CD4-positive, alpha-beta T cell (primary cell): ENCODE measurements around the gene P2RX2. TPM values are rescaled to one million over a fixed set of nuclear protein-coding genes. Genes with fewer than 3 reads are reported as not detected.

Source experiments
- ATAC-seq: fragments of 200-7000 bp; cut with Tn5 transposase; one replicate; pipeline ENCODE4 v1.10.0; 2022; ENCODE audit warnings: mild to moderate bottlenecking; ENCODE audit not compliant: poor library complexity
- CTCF ChIA-PET: fragments of 350-600 bp; sonication (Branson Sonifier 250); formaldehyde crosslinking; loops from one replicate; lab custom pipeline; 2021; ENCODE audit warnings: antibody characterized with exemption, inconsistent platforms; lab: Charles Lee
- POLR2A ChIA-PET: fragments of 350-600 bp; sonication (Branson Sonifier 250); formaldehyde crosslinking; loops from one replicate; lab custom pipeline; 2021; ENCODE audit warnings: antibody characterized with exemption, inconsistent platforms; lab: Charles Lee
- DNase-seq, 14 experiments: peaks; one replicate each; pipeline ENCODE4 v3.0.0-alpha.2; 2013 to 2020; ENCODE audit warnings: mixed read lengths in 2 of 14
- H3K27ac ChIP-seq, 2 donors: one replicate each; pipeline versions ENCODE4 v1.5.1 to v1.7.0; 2013; ENCODE audit warnings: low read length in 2 of 2, low read depth in 1 of 2, mild to moderate bottlenecking in 1 of 2
- H3K27me3 ChIP-seq, 2 experiments: 1 replicate in 1 of 2; 2 replicates in 1 of 2; pipeline versions ENCODE4 v1.6.1 to v1.7.0; 2013; ENCODE audit warnings: low read length in 2 of 2, control low read depth in 1 of 2, mild to moderate bottlenecking in 1 of 2, moderate library complexity in 1 of 2; ENCODE audit not compliant: insufficient read depth in 2 of 2, control insufficient read depth in 1 of 2
- H3K36me3 ChIP-seq: one replicate; pipeline ENCODE4 v1.6.1; 2013; ENCODE audit warnings: low read length, control low read depth; ENCODE audit not compliant: insufficient read depth
- H3K4me1 ChIP-seq: one replicate; pipeline ENCODE4 v1.6.1; 2013; ENCODE audit warnings: low read length, control low read depth; ENCODE audit not compliant: insufficient read depth
- H3K4me3 ChIP-seq: one replicate; pipeline ENCODE4 v1.5.1; 2013; ENCODE audit warnings: mild to moderate bottlenecking, low read length, moderate library complexity
- H3K9me3 ChIP-seq, 2 experiments: 1 replicate in 1 of 2; 2 replicates in 1 of 2; pipeline versions ENCODE4 v1.6.1 to v1.7.0; 2013; ENCODE audit warnings: low read length in 2 of 2, mild to moderate bottlenecking in 2 of 2, control low read depth in 1 of 2, moderate library complexity in 1 of 2; ENCODE audit not compliant: control insufficient read depth in 1 of 2, insufficient read depth in 1 of 2
- H3K27ac Mint-ChIP-seq: one replicate; pipeline ENCODE4 v1.8.0; 2020; ENCODE audit warnings: mixed read lengths
- H3K27me3 Mint-ChIP-seq: one replicate; pipeline ENCODE4 v1.8.0; 2021; ENCODE audit warnings: mixed read lengths
- H3K36me3 Mint-ChIP-seq: one replicate; pipeline ENCODE4 v1.8.0; 2021; ENCODE audit warnings: low read depth, mixed read lengths
- H3K4me1 Mint-ChIP-seq: one replicate; pipeline ENCODE4 v1.8.0; 2021; ENCODE audit warnings: low read depth, mixed read lengths
- H3K4me3 Mint-ChIP-seq: one replicate; pipeline ENCODE4 v1.8.0; 2020; ENCODE audit warnings: mild to moderate bottlenecking, mixed read lengths
- H3K9me3 Mint-ChIP-seq: one replicate; pipeline ENCODE4 v1.8.0; 2020; ENCODE audit warnings: mixed read lengths
- intact Hi-C, 2 experiments: fragments of 100-400 bp; cut with DNase I in 1 of 2; cut with micrococcal nuclease in 1 of 2; formaldehyde crosslinking; loops; one replicate each; pipeline versions ENCODE4 v1.15.1 to v1.9.0; 2023 to 2025; cut with DNase I, micrococcal nuclease
- total RNA-seq, 174 experiments: library from RNA in 2 of 174; stranded (reverse) in 2 of 174; gene quantifications; one replicate each; pipeline ENCODE4 v1.2.3 and lab custom pipeline; 2021 to 2026
- TF ChIP-seq, protein P1 (sequence below): fragments of 200-600 bp; IDR thresholded peaks from one replicate; pipeline ENCODE4 v1.8.0; 2022; ENCODE audit warnings: antibody characterized with exemption, mild to moderate bottlenecking

P2RX2 gene
- total RNA-seq, 2 experiments from 2014 or later: not detected

DNA sequence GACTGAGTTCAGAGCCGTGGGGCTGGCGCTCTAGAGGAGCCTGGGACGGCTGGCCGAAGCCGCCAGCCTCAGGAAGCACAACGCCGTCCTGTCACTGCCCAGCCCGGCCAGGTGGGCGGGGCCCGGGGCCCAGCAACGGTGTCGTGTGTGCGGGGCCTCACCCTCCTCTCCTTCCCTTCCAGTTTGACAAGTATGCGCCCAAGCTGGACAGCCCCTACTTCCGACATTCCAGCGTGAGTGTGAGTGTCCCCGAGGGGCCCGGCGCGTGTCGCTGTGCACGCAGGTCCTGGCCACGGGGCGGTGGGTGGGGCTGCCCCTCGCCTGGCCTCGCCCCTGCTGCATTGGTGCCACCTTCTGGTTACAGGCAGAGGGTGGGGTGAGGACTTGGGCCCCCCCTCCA is 46.5 kb upstream of the P2RX2 start:
- peaks cover 35% of the 10 kb centered on the region for H3K36me3 ChIP-seq
- Mint-ChIP-seq H3K36me3 (peaks cover 13% of the 10 kb centered on the region), H3K27me3 (no peaks in the 10 kb centered on the region), H3K4me1 (no peaks in the 10 kb centered on the region), H3K27ac (no peak overlapping the region), H3K4me3 (no peak overlapping the region), H3K9me3 (no peaks in the 10 kb centered on the region)
- intact Hi-C loops: no loop called here
- DNase-seq: no peak
- H3K9me3 ChIP-seq: no peaks in the 10 kb centered on the region
- no peak overlapping the region for H3K27ac ChIP-seq
- no peaks in the 10 kb centered on the region for H3K27me3 ChIP-seq
- ChIA-PET POLR2A (no interaction called here), CTCF (no interaction called here)
- TF ChIP-seq, protein P1, sequence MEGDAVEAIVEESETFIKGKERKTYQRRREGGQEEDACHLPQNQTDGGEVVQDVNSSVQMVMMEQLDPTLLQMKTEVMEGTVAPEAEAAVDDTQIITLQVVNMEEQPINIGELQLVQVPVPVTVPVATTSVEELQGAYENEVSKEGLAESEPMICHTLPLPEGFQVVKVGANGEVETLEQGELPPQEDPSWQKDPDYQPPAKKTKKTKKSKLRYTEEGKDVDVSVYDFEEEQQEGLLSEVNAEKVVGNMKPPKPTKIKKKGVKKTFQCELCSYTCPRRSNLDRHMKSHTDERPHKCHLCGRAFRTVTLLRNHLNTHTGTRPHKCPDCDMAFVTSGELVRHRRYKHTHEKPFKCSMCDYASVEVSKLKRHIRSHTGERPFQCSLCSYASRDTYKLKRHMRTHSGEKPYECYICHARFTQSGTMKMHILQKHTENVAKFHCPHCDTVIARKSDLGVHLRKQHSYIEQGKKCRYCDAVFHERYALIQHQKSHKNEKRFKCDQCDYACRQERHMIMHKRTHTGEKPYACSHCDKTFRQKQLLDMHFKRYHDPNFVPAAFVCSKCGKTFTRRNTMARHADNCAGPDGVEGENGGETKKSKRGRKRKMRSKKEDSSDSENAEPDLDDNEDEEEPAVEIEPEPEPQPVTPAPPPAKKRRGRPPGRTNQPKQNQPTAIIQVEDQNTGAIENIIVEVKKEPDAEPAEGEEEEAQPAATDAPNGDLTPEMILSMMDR: no peak
- H3K4me1 ChIP-seq: no peaks in the 10 kb centered on the region
- no peak overlapping the region for H3K4me3 ChIP-seq
- no peak for ATAC-seq

DNA sequence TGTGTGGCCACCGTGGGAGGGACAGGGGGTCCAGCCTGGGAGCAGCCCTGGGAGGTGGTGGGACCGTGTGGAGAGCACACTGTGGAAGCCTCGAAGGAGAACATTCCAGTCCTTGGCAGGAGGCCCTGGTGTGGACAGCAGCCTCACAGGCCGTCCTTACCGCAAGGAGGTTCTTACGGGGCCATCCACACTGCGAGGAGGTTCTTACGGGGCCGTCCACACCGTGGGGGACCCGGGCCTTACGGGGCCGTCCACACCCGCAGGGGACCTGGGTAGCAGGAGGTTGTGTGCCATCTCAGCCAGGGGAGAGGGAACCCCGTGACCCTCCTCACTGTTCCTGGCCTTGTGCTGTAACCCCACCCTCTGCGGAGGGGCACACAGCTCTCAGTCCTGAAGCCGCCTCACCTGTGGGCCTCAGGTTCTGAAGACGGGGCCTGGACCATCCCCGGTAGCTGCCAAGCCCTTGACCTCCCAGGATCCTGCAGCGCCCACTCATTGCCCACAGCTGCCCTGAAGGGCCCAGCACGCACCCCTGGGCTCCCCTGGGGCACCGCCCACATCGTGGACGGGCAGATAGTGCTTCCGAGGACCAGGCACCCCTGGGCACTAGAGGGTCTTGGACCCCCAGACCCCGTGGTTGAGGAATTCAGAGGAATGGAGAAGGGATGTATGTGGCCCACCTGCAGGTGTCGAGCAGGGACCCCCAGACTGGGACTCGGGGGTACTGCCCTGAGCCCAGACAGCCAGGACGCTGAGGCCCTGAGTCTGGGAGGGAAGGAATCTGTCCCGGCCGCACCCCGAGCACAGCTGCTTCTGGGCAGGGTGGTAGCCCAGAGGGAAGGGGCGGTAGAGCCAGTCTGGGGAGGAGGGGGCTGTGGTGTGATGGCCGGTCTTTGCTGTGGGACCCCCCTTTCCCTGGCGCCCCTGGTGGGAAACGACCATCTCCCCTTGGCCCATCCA is 45.5 kb upstream of the P2RX2 start:
- peaks cover 33% of the 10 kb centered on the region for H3K36me3 ChIP-seq
- H3K4me3 ChIP-seq: no peak overlapping the region
- Mint-ChIP-seq H3K4me3 (no peak overlapping the region), H3K27ac (no peak overlapping the region), H3K9me3 (no peaks in the 10 kb centered on the region), H3K36me3 (peaks cover 18% of the 10 kb centered on the region), H3K27me3 (no peaks in the 10 kb centered on the region), H3K4me1 (no peaks in the 10 kb centered on the region)
- TF ChIP-seq, protein P1: no peak
- CTCF ChIA-PET: no interaction called here
- ATAC-seq (no peak), DNase-seq (no peak)
- POLR2A ChIA-PET: no interaction called here
- H3K9me3 ChIP-seq: no peaks in the 10 kb centered on the region
- no peaks in the 10 kb centered on the region for H3K27me3 ChIP-seq
- no peaks in the 10 kb centered on the region for H3K4me1 ChIP-seq
- no peak overlapping the region for H3K27ac ChIP-seq
- intact Hi-C loops: no loop called here

DNA sequence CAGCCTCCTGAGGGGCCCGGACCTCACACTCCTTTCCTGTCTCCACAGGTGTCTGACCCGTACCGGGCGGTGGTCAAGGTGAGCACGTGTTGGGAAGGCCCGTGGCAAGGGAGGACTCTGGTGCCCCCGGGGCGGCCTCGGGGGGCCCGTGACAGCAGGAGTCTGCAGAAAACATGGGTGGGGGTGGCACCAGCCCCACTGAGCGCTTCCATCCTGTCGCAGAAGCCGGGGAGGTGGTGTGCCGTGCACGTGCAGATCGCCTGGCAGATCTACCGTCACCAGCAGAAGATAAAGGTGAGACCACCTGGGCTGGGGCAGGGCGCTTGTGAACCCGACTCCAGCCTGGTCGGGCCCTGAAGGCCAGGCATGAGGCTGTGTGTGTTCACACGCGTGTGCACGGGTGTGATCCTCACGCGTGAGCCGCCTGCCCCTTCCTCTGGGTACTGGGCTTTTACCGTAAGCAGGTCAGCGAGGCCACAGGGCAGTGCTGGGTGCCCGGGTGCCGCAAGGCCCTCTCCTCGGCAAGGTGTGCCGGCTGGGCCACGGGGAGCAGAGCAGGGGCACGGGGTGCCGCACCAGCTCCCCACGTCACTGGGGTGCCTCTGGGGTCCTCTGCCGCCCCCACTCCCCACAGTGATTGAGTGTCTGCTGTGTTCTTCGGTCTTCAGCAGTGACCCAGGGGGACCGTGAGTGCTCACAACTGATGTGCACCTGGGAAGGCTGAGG is 44.1 kb upstream of the P2RX2 start:
- Mint-ChIP-seq H3K9me3 (no peaks in the 10 kb centered on the region), H3K36me3 (peaks cover 29% of the 10 kb centered on the region), H3K27ac (no peak overlapping the region), H3K4me3 (no peak overlapping the region), H3K27me3 (no peaks in the 10 kb centered on the region), H3K4me1 (no peaks in the 10 kb centered on the region)
- no peak overlapping the region for H3K4me3 ChIP-seq
- no peaks in the 10 kb centered on the region for H3K9me3 ChIP-seq
- no peak for ATAC-seq
- H3K27ac ChIP-seq: no peak overlapping the region
- ChIA-PET POLR2A (no interaction called here), CTCF (no interaction called here)
- intact Hi-C loops: no loop called here
- peaks cover 31% of the 10 kb centered on the region for H3K36me3 ChIP-seq
- H3K4me1 ChIP-seq: no peaks in the 10 kb centered on the region
- no peaks in the 10 kb centered on the region for H3K27me3 ChIP-seq
- DNase-seq: no peak
- TF ChIP-seq, protein P1: no peak
